ENCODE measurements around the gene RNF224. TPM values are rescaled to one million over a fixed set of nuclear protein-coding genes. Genes with fewer than 3 reads are reported as not detected.
A peak's percentile ranks its signal among the peaks of the same experiment; 100 is the strongest.

Gene RNF224
- total RNA-seq, 2 experiments from 2014 or later = not detected

DNA sequence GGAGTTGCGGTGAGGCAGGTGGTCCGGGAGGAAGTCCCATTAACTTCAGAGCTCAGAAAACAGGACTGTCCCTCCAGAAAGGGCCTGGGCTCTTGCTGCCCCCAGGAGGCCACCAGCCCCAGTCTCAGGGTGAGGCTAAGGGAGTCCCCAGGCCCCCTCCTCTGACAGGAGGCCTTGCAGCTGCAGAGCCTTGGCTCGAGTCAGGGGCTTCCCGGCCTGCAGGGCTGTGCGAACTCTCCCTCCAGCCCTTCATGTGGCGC is 20.5 kb downstream of the RNF224 start:
- H3K36me3 Mint-ChIP-seq = peaks cover 12% of the 10 kb centered on the region
- POLR2A ChIA-PET = no interaction called here
- CTCF ChIA-PET = interaction anchor here (0.6 to 3.4 kb wide), 4 partner anchors 8 to 287 kb away, joined by 3 to 11 read pairs (median 4); no protein-coding TSS in a partner anchor
- DNase-seq = no peak
- peaks cover 5% of the 10 kb centered on the region for H3K4me1 Mint-ChIP-seq (ENCODE audit: low read depth)
- intact Hi-C loops (cut with micrococcal nuclease) = no loop called here
- H3K27me3 Mint-ChIP-seq = no peaks in the 10 kb centered on the region
- H3K4me3 Mint-ChIP-seq = no peak overlapping the region
- no peaks in the 10 kb centered on the region for H3K9me3 Mint-ChIP-seq
- no peak overlapping the region for H3K27ac Mint-ChIP-seq

DNA sequence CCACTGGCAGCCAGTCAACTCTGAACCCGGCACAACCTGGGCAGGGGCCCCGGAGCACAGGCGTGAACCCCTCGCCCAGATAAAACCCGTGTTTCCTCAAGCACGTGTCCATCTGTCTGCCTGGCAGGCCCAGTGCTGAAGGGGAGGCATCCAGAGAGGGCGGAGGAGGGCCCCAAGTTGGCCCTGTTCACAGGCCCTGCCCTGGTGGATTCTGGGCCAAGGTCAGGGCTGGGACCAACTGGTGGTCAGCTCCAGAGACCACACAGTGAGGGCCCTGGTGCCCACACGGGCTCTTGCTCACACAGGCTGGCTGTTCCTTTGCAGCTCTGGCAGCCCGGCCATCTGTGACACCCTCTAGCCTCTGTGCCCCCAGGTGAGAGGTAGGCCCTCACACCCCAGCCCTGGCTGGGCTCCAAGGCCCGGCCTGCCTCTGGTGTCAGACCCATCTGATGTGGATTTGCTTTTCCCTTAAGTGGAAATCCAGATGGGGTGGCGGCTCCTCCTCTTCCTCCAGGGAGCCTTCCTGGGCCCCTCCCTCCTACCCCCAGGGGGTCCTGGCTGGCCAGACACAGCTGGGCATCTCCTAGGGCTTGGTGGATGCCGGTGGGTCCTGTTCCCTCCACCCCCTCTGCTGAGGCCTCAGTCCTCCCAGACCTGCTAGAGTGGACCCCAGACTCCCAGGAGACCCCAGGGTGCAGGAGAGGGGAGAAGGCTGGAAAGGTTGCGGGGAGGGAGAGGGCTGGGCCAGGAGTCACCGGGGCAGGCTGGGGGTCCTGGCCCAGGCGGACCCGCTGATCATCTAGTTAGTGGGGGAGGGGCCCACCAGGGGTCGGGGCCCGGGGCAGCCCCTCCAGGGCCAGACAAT is 23.3 kb downstream of the RNF224 start:
- no peaks in the 10 kb centered on the region for H3K27me3 Mint-ChIP-seq
- POLR2A ChIA-PET = interaction anchor here (2.5 kb wide), 1 partner anchor 9 kb away, joined by 13 read pairs; the partner anchor contains the start of gene TUBB4B
- H3K36me3 Mint-ChIP-seq = peaks cover 2% of the 10 kb centered on the region
- H3K4me1 Mint-ChIP-seq (ENCODE audit: low read depth) = peaks cover 5% of the 10 kb centered on the region
- DNase-seq = no peak
- H3K27ac Mint-ChIP-seq = no peak overlapping the region
- H3K9me3 Mint-ChIP-seq = no peaks in the 10 kb centered on the region
- CTCF ChIA-PET = interaction anchor here (1.0 to 3.4 kb wide), 2 partner anchors 10 to 14 kb away, joined by 5 to 11 read pairs; partner anchors contain the start of gene TUBB4B
- intact Hi-C loops (cut with micrococcal nuclease) = no loop called here
- no peak overlapping the region for H3K4me3 Mint-ChIP-seq

DNA sequence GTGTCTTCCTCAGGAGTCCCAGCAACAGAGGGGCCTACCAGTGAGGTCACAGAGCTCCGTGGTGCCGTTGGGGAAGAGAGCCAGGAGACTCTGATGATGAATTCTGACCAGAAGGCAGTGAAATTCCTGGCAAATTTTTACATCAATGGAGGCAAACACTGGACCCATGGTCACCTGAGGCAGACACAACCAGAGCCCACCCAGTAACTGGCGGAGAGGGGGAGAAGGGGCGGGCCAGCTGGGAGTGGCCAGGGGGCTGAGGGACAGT is 23.8 kb downstream of the RNF224 start, which contains the start of gene STPG3:
Gene STPG3 (plus strand): TSS at position 93 of the 268 bp plus-strand sequence. CDS start 1 bp downstream, at position 94.
- CTCF ChIA-PET = no interaction called here
- DNase-seq = no peak
- Mint-ChIP-seq H3K27me3 (no peaks in the 10 kb centered on the region), H3K4me1 (ENCODE audit: low read depth) (peaks cover 10% of the 10 kb centered on the region), H3K9me3 (no peaks in the 10 kb centered on the region), H3K4me3 (no peak within 1 kb of the TSS), H3K27ac (no peak within 1 kb of the TSS), H3K36me3 (peaks cover 2% of the 10 kb centered on the region)
- intact Hi-C loops (cut with micrococcal nuclease) = no loop called here
- POLR2A ChIA-PET = interaction anchor here (2.5 kb wide), 1 partner anchor 10 kb away, joined by 13 read pairs; the partner anchor contains the start of gene TUBB4B

DNA sequence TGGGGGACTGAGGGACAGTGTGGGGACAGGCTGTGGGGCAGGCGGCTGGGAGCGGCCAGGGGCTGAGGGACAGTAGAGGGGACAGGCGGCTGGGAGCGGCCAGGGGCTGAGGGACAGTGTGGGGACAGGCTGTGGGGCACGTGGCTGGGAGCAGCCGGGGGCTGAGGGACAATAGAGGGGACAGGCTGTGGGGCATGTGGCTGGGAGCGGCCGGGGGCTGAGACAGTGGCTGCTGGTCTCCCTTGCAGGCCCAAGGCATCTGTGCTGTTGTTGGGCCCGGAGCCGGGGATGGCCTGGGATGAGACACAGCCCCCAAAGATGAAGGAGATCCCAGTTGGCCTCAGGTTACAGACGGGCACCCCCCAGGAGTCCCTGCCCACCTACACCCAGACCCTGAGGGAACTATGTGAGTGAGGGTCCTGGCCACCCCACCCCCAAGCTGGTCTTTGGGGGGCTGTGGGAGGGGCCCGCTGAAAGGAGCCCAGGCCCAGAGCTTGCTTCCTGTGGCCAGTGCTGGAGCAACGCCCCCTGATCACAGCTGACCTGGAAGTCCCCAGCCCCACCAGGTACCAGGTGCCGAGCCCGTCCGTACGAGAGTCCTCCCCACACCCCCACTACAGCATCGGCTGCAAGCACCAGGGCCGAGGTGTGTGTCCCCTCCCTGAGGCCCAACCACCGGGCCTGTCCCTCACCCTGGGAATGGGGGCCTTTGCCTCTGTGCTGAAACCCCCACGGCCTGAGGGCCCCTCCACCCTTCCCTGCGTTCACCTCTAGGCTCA is 24.4 kb downstream of the RNF224 start:
- H3K27ac Mint-ChIP-seq = no peak overlapping the region
- H3K4me3 Mint-ChIP-seq = no peak overlapping the region
- H3K4me1 Mint-ChIP-seq (ENCODE audit: low read depth) = peaks cover 16% of the 10 kb centered on the region
- intact Hi-C loops (cut with micrococcal nuclease) = no loop called here
- DNase-seq = no peak
- no peaks in the 10 kb centered on the region for H3K27me3 Mint-ChIP-seq
- H3K9me3 Mint-ChIP-seq = no peaks in the 10 kb centered on the region
- ChIA-PET POLR2A (interaction anchor here (2.5 to 5.1 kb wide), 2 partner anchors 10 kb away, joined by 13 to 65 read pairs; partner anchors contain the start of gene TUBB4B), CTCF (no interaction called here)
- peaks cover 2% of the 10 kb centered on the region for H3K36me3 Mint-ChIP-seq

DNA sequence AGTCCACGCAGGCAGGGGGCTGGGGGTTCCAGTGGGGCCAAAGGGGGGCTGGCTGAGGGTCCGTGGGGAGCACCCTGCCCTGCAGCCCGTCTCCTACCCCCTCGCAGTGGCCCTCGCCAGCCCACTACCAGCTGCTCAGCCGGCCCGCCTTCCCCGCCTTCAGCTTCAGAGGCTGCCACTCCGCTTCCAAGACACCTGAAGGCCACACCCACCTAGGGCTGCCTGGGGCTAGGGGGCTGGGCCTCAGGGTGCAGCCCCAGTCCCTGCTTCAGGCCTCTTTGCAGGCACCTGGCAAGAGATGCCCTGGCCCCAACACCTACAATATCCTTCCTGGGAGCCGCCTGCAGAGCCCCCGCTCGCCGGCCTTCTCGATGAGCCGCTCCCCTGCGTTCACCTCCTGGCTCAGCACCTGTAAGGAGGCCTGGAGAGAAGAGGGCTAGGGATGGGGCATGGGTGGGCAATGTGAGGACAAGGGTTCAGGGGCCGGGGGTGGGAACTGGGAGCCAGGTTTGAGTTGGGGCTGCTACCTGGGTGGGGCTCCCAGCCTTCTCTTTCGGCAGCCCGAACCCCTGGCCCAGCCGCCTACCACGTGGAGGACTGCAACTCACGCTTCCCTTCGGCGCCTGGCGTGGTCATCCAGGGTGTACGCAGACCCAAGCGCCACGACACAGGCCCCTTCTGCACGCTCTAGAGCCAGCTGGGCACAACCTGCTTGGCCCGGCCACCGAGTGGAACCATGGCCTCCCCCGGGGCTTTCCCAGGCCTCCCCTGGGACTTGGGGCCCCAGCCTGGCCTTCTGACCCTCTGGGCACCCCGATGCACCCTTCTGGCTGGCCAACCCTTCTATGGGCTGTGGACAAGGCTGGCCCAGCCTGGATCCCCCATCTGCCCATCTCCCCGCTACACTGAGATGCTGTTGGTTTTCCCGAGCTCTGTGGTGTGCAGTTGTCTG is 25.5 kb downstream of the RNF224 start:
- Mint-ChIP-seq H3K9me3 (no peaks in the 10 kb centered on the region), H3K36me3 (peaks cover 6% of the 10 kb centered on the region)
- no peak for DNase-seq

DNA sequence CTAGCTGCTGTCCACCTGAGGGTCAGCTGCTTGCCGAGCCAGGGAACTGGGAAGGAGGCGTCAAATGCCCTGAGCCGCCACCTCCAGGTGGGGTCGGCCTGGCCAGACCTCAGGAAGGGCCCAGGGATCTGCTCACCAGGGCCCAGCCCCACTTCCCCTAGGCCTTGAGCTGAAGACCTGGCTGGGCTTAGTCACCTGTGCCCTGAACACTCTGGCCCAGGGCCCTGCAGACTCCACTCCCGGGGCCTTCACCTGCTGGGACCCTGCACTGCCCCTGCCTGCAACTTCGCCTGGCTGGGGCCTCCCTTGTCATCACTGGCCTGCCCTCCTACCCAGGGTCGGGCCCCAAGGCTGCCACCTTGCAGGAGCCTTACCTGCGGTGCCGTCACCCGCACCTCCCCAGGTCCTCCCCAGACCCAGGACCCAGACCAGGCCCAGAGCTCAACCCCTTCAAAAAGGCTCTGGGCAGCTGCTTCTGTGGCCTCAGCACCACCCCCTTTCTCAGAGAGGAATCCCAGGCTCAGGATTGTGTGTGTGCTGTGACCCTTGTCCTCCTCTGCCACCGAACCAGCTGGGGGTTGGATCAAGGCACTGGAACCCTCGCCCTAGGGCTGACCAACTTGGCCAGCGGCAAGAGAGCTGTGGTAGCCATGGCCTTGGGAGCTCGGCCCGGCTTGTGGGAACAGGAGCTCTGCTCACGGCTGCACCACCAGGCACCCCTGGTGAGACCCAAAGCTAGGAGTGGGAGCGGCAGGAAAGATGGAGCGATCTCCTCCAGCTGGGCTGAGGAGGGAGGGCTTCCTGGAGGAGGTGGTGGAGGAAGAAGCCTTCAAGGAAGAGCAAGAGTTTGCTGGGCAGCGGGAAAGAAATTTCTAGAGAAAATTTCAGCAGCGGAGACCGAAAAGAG is 26.7 kb downstream of the RNF224 start:
- intact Hi-C loops (cut with micrococcal nuclease) = no loop called here
- H3K9me3 Mint-ChIP-seq = no peaks in the 10 kb centered on the region
- peak overlapping the region; percentile 81 for H3K4me3 Mint-ChIP-seq
- H3K27ac Mint-ChIP-seq = peak overlapping the region; percentile 30
- no peaks in the 10 kb centered on the region for H3K27me3 Mint-ChIP-seq
- ChIA-PET CTCF (interaction anchor here (0.6 to 2.4 kb wide), 9 partner anchors 10 to 186 kb away, joined by 3 to 11 read pairs (median 3); partner anchors contain the start of genes NRARP and RNF224), POLR2A (interaction anchor here (1.5 to 5.1 kb wide), 2 partner anchors 9 to 13 kb away, joined by 5 to 65 read pairs; partner anchors contain the start of gene TUBB4B)
- H3K36me3 Mint-ChIP-seq = peaks cover 7% of the 10 kb centered on the region
- peaks cover 20% of the 10 kb centered on the region for H3K4me1 Mint-ChIP-seq (ENCODE audit: low read depth)
- no peak for DNase-seq

More for the DNA sequence above, 25.5 kb downstream of the RNF224 start:
- Mint-ChIP-seq H3K27ac (no peak overlapping the region), H3K27me3 (no peaks in the 10 kb centered on the region), H3K4me3 (no peak overlapping the region), H3K4me1 (ENCODE audit: low read depth) (peaks cover 20% of the 10 kb centered on the region)
- ChIA-PET POLR2A (interaction anchor here (5.1 kb wide), 1 partner anchor 11 kb away, joined by 65 read pairs; the partner anchor contains the start of gene TUBB4B), CTCF (interaction anchor here (0.8 to 2.4 kb wide), 2 partner anchors 11 to 16 kb away, joined by 3 to 11 read pairs; no protein-coding TSS in a partner anchor)
- intact Hi-C loops (cut with micrococcal nuclease) = no loop called here

DNA sequence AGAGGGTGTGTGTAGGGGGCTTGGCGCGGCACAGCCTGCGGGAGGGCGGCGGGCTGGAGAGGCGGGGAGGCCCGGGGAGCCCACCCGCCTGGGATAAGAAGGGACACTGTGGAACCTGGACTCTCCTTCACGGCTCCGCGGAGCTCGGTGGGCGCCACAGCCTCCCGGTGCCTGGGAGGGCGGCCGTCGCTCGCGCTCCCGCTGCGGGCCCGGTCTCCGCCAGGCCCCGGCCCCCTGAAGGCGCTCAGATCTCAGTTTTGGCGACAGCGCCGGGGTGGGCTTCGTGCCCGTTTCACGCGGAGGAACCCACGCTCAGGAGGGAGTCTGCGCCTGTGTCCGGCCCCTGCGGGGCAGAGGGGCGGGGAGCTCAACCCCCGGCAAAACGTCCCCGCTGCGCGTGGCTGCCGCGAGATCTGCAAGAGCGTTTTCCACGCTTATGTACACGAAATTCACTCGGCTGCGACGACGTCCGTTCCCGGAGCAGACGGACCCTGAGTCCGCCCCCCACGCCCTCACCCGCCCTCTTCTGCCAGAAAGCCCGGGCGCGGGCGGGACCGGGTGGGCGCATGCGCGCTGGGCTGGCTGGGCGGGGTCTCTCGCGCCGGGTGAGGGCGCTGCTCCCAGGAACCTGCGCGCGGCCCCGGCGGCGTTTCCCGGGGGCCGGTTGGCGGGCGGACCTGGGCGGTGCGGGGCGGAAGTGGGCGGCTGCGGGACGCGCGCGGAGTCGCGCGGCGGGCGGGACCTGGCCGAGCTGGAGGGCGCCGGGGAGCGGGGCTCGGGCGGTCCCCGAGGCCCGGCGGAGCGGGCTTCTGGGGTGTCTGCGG is 27.5 kb downstream of the RNF224 start, which contains the start of gene NELFB:
Gene NELFB (plus strand): TSS at position 704 of the 824 bp plus-strand sequence.
- Mint-ChIP-seq H3K4me1 (ENCODE audit: low read depth) (peaks cover 20% of the 10 kb centered on the region), H3K4me3 (peak within 1 kb of the TSS; percentile 86), H3K9me3 (no peaks in the 10 kb centered on the region), H3K27ac (peak within 1 kb of the TSS; percentile 71), H3K36me3 (peaks cover 11% of the 10 kb centered on the region), H3K27me3 (no peaks in the 10 kb centered on the region)
- peak; percentile 96 for DNase-seq
- ChIA-PET POLR2A (interaction anchor here (1.5 to 5.1 kb wide), 2 partner anchors 10 to 13 kb away, joined by 5 to 65 read pairs; partner anchors contain the start of gene TUBB4B), CTCF (interaction anchor here (0.6 to 2.4 kb wide), 10 partner anchors 11 to 187 kb away, joined by 3 to 11 read pairs (median 4); partner anchors contain the start of genes EXD3, NOXA1, NRARP and RNF224)
- intact Hi-C loops (cut with micrococcal nuclease) = loop anchor here (1.0 kb wide), 1 partner anchor 15 kb away; no protein-coding TSS in a partner anchor

DNA sequence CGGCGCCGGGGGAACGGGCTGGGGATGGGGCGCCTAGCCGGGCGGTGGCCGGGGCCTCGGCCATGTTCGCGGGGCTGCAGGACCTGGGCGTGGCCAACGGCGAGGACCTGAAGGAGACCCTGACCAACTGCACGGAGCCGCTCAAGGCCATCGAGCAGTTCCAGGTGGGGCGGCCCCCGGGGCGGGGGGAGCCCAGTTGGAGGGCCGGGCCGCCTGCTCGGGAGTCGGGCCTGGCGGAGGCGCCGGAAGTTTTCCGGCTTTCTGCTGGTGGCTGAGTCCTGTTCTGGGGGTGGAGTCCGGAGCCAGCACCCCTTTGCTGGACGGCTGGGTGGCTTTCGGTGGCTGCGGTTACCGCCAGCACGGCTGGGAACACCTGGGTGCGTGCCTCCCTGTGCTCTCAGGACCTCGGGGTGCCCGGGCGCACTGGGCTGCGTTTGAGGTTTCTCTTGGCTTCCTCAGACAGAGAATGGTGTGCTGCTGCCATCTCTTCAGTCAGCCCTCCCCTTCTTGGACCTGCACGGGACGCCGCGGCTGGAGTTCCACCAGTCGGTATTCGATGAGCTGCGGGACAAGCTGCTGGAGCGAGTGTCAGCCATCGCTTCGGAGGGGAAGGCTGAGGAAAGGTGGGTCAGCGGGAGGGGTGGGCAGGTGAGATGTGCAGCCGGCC is 28.3 kb downstream of the RNF224 start:
- DNase-seq = no peak
- no peaks in the 10 kb centered on the region for H3K27me3 Mint-ChIP-seq
- POLR2A ChIA-PET = interaction anchor here (1.5 to 5.1 kb wide), 2 partner anchors 11 to 14 kb away, joined by 5 to 65 read pairs; partner anchors contain the start of gene TUBB4B
- intact Hi-C loops (cut with micrococcal nuclease) = loop anchor here (1.0 kb wide), 1 partner anchor 15 kb away; no protein-coding TSS in a partner anchor
- peak overlapping the region; percentile 71 for H3K27ac Mint-ChIP-seq
- peak overlapping the region; percentile 86 for H3K4me3 Mint-ChIP-seq
- no peaks in the 10 kb centered on the region for H3K9me3 Mint-ChIP-seq
- peaks cover 11% of the 10 kb centered on the region for H3K36me3 Mint-ChIP-seq
- CTCF ChIA-PET = interaction anchor here (0.6 to 2.4 kb wide), 8 partner anchors 12 to 463 kb away, joined by 3 to 15 read pairs (median 6); partner anchors contain the start of genes EXD3, NOXA1, RNF224 and TUBB4B
- peaks cover 20% of the 10 kb centered on the region for H3K4me1 Mint-ChIP-seq (ENCODE audit: low read depth)

DNA sequence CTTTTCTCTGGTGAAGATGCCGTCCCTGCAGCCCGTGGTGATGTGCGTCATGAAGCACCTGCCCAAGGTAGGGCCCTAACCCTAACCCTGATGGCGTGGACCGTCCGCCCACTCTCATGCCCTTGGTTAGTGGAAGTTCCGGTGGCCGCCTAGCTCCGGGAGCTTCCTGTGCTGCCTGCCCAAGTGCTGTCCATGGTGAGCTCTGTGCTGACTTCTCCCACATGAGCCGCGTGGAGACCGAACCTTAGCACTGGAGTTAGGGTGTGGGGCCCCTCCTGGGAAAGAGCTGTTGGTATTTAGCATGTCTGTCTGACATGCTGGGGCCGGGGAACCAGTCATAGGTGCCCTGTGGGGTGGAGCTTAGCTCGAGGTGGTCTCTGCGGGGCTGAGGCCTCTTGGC is 29.1 kb downstream of the RNF224 start:
- peaks cover 11% of the 10 kb centered on the region for H3K36me3 Mint-ChIP-seq
- H3K4me3 Mint-ChIP-seq = peak overlapping the region; percentile 86
- H3K27me3 Mint-ChIP-seq = no peaks in the 10 kb centered on the region
- H3K27ac Mint-ChIP-seq = no peak overlapping the region
- CTCF ChIA-PET = interaction anchor here (0.6 to 2.1 kb wide), 6 partner anchors 16 to 464 kb away, joined by 3 to 15 read pairs (median 4); partner anchors contain the start of genes EXD3, NOXA1, RNF224 and TUBB4B
- DNase-seq = no peak
- POLR2A ChIA-PET = interaction anchor here (0.6 to 5.1 kb wide), 3 partner anchors 15 to 33 kb away, joined by 3 to 65 read pairs (median 3); partner anchors contain the start of genes TOR4A and TUBB4B
- no peaks in the 10 kb centered on the region for H3K9me3 Mint-ChIP-seq
- intact Hi-C loops (cut with micrococcal nuclease) = no loop called here
- peaks cover 20% of the 10 kb centered on the region for H3K4me1 Mint-ChIP-seq (ENCODE audit: low read depth)
